Activated naive CD8-positive, alpha-beta T cell treated with anti-CD3 and anti-CD28 coated beads, Interleukin-2, amount 10 ng/mL, durations not matched to agents 7 days and 5 days (primary cell): ENCODE results near the gene METAP1D. TPM values are rescaled to one million over a fixed set of nuclear protein-coding genes. Genes with fewer than 3 reads are reported as not detected.
"Not testable (repeated sequence)": the region's sequence is repeated elsewhere in the genome, so short reads cannot be mapped to it uniquely, and the experiment has no call there.

Experiments
- ATAC-seq: fragments of 150-1000 bp; cut with Tn5 transposase; one replicate; pipeline ENCODE4 v1.10.0; 2021; ENCODE audit warnings: low read depth, moderate library complexity
- POLR2A ChIA-PET: fragments of 350-600 bp; sonication (Branson Sonifier 250); formaldehyde crosslinking; loops from one replicate; lab custom pipeline; 2021; ENCODE audit warnings: antibody characterized with exemption; lab: Charles Lee
- DNase-seq: peaks from one replicate; pipeline ENCODE4 v3.0.0; 2021
- H3K27ac Mint-ChIP-seq: one replicate; pipeline ENCODE4 v1.8.0; 2022; ENCODE audit warnings: mild to moderate bottlenecking, mixed read lengths
- H3K27me3 Mint-ChIP-seq: one replicate; pipeline ENCODE4 v1.8.0; 2022; ENCODE audit warnings: mild to moderate bottlenecking, moderate library complexity, mixed read lengths
- H3K36me3 Mint-ChIP-seq: one replicate; pipeline ENCODE4 v1.8.0; 2021; ENCODE audit warnings: mild to moderate bottlenecking, mixed read lengths
- H3K4me1 Mint-ChIP-seq: one replicate; pipeline ENCODE4 v1.8.0; 2021; ENCODE audit warnings: mixed read lengths
- H3K4me3 Mint-ChIP-seq: one replicate; pipeline ENCODE4 v1.8.0; 2022; ENCODE audit warnings: mild to moderate bottlenecking, moderate library complexity, mixed read lengths
- H3K9me3 Mint-ChIP-seq: one replicate; pipeline ENCODE4 v1.8.0; 2021; ENCODE audit warnings: mixed read lengths
- total RNA-seq, 2 experiments: library from RNA; stranded (reverse); gene quantifications; one replicate each; pipeline ENCODE4 v1.2.3, GENCODE V29; 2021

Gene METAP1D
- total RNA-seq, 2 experiments from 2014 or later, result 4.5 to 5.6 TPM

DNA sequence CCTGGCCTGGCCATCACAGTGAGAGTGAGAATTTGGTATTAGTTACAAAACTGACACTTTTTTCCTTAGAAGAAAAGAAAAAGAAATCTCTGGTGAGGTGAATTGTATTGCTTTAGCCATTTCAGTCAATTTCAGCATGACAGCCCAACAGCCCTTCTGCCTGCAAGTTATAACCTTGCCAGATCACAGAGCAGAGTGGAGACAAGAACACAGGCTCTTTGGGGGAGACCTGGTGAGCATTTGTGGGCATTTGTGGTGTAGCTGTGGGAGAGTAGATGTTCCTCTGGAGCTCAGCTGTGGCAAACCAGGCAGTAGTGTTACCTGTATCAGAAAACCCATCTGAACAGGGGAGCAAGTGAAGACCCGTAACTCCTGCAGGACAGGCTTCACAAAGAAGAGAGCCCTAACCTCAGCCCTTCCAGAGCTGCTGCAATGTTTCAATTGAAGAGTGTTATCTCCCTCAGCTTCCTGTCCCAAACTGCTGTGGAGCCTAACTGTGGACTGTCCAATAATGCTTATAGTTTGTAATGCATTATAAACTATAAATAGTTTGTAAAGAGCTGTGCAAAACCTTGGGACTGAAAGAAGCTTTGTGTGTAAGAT lies 62.8 kb downstream of the METAP1D start:
- no peak for ATAC-seq
- H3K27ac Mint-ChIP-seq, result no peak overlapping the region

DNA sequence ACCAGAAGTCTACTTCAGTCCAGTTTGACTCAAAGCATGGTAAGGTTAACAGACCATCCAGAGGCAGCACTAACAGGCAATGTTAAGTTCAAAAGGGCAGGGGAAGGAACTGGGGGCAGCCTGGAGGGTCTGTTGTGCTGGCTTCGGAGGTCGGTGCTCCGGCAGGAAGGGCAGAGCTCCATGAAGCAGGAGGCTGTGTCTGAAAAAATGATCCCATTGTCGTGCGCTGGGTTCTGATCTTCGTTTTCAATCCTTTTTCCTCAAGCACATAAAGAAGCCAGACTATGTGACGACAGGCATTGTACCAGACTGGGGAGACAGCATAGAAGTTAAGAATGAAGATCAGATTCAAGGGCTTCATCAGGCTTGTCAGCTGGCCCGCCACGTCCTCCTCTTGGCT lies 63.7 kb downstream of the METAP1D start:
- Mint-ChIP-seq H3K4me1 (peaks cover 11% of the 10 kb centered on the region), H3K4me3 (no peak overlapping the region), H3K27me3 (no peaks in the 10 kb centered on the region), H3K9me3 (no peaks in the 10 kb centered on the region), H3K27ac (no peak overlapping the region), H3K36me3 (no peaks in the 10 kb centered on the region)
- POLR2A ChIA-PET, result no interaction called here
- no peak for ATAC-seq
- no peak for DNase-seq

More for the DNA sequence above, 62.8 kb downstream of the METAP1D start:
- Mint-ChIP-seq H3K9me3 (no peaks in the 10 kb centered on the region), H3K36me3 (no peaks in the 10 kb centered on the region), H3K4me3 (no peak overlapping the region), H3K4me1 (peaks cover 9% of the 10 kb centered on the region), H3K27me3 (peaks cover 2% of the 10 kb centered on the region)
- DNase-seq, result no peak
- POLR2A ChIA-PET, result no interaction called here

DNA sequence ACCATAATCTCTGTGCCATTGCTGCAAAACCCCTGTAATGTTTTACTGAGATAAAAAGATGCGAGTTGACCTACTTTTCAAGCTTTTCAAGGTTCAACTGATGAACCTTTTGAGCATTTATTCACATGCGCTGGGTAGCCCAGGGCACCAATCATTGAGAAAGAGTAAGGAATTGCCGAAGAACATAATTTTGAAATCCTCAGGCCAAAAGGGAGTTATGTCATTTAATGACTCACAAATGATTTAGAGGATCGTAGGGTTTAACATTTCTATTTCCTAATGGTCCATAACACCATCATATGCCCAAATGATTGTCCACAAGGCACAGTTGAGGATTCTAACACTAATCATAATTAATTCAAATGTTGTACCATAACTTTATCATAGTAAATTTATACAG lies 65.4 kb downstream of the METAP1D start:
- peaks cover 11% of the 10 kb centered on the region for H3K27me3 Mint-ChIP-seq
- H3K4me3 Mint-ChIP-seq, result no peak overlapping the region
- POLR2A ChIA-PET, result no interaction called here
- H3K4me1 Mint-ChIP-seq, result peaks cover 11% of the 10 kb centered on the region
- no peaks in the 10 kb centered on the region for H3K9me3 Mint-ChIP-seq
- peaks cover 2% of the 10 kb centered on the region for H3K36me3 Mint-ChIP-seq
- ATAC-seq (no peak), DNase-seq (no peak)
- no peak overlapping the region for H3K27ac Mint-ChIP-seq

DNA sequence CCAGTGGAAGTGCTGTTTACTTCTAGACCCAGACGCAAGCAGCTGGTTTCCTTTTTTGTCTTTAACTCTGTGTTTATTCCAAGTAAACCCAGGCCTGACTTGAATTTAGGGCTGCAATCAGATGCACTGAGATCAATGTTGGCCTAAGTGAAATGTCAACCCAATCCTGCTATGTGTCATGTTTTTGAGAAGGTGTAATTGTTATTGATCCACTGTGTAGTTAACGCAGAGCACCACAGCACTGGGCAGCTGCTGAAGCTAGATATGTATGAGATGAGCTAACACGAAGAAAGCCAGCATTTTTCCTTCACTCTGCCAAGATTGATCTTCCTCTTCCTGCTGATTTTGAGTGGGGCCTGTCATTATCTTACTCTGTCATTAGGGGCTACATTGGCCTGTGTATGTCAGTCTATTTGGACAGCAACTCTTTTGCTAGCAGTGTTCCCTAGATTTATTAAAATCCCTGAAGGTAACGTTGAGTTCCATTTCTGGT lies 66.7 kb downstream of the METAP1D start:
- Mint-ChIP-seq H3K4me1 (peaks cover 11% of the 10 kb centered on the region), H3K27me3 (peaks cover 15% of the 10 kb centered on the region), H3K36me3 (peaks cover 2% of the 10 kb centered on the region), H3K9me3 (no peaks in the 10 kb centered on the region), H3K27ac (no peak overlapping the region), H3K4me3 (no peak overlapping the region)
- POLR2A ChIA-PET, result no interaction called here
- ATAC-seq (no peak), DNase-seq (no peak)

DNA sequence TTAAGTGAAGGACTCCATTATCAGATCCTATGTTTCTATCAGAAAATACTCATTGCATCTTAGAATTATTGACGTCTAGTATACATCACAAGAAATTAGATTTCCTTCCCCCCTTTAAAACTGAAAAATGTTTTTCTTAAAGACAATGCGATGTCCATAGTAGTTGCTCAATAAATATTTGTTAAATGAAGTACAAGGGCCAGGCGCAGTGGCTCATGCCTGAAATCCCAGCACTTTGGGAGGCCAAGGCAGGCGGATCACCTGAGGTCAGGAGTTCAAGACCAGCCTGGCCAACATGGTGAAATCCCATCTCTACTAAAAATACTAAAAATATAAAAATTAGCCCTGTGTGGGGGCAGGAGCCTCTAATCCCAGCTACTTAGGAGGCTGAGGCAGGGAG lies 68.2 kb downstream of the METAP1D start:
- H3K36me3 Mint-ChIP-seq, DNase-seq, H3K4me1 Mint-ChIP-seq, H3K4me3 Mint-ChIP-seq, ATAC-seq, H3K9me3 Mint-ChIP-seq, POLR2A ChIA-PET, H3K27ac Mint-ChIP-seq: not testable (repeated sequence)
- peaks cover 17% of the 10 kb centered on the region for H3K27me3 Mint-ChIP-seq

DNA sequence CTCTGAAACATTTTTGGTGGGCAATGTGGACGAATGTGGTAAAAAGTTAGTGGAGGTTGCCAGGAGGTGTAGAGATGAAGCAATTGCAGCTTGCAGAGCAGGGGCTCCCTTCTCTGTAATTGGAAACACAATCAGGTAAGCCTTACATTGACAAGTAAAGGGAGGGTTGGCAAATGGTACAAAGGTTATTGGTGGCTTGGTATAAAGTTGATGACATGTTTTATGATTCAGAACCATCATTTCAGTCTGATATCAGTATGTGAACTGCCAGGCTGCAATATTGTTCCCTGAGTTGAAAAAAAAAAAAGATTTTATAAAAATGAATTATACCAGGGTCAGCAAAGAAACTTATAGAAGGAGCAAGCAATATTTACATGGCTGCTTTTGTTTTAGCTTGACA lies 71.2 kb downstream of the METAP1D start:
- no peak overlapping the region for H3K4me3 Mint-ChIP-seq
- POLR2A ChIA-PET, result no interaction called here

DNA sequence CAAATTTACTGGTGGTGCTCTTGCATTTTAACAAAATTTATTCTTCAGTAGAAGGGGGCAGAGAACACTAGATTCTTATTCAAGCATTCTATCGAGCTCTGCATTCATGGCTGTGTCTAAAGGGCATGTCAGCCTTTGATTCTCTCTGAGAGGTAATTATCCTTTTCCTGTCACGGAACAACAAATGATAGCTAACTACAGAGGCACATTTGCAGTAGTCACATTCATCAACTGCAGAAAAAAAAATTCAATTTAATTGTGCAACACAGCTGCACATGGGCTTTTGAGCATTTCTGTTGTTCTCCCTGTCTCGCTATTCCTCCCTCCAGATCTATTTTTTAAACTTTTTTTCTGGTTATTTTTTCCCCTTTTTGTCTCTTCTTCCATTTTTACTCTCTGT lies 72.5 kb downstream of the METAP1D start:
- Mint-ChIP-seq H3K27ac (no peak overlapping the region), H3K4me1 (peaks cover 1% of the 10 kb centered on the region), H3K36me3 (peaks cover 2% of the 10 kb centered on the region), H3K27me3 (peaks cover 33% of the 10 kb centered on the region), H3K4me3 (no peak overlapping the region), H3K9me3 (no peaks in the 10 kb centered on the region)
- DNase-seq, result no peak
- ATAC-seq, result no peak
- POLR2A ChIA-PET, result no interaction called here

More for the DNA sequence above, 71.2 kb downstream of the METAP1D start:
- peaks cover 5% of the 10 kb centered on the region for H3K4me1 Mint-ChIP-seq
- H3K27ac Mint-ChIP-seq, result no peak overlapping the region
- peaks cover 2% of the 10 kb centered on the region for H3K36me3 Mint-ChIP-seq
- no peaks in the 10 kb centered on the region for H3K9me3 Mint-ChIP-seq
- no peak for ATAC-seq
- no peak for DNase-seq
- H3K27me3 Mint-ChIP-seq, result peaks cover 29% of the 10 kb centered on the region

DNA sequence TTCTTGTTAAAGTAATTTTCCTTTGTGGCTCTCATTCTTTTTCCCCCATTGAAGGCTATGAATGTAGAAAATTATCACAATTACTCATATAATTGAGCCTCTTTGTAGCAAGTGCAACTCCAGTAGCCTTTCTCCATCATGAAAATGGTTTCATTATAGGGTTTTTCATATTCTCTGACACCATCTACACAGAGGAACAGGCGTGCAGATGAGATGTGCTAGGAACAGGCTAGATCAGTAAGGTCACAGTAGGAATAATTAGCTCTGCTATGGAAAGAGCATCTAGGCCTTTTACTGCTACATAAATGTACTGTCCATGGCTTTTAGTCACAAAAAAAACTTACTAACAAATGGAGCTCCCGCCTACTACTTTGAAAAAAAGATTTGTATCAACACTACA lies 73.0 kb downstream of the METAP1D start:
- ATAC-seq (no peak), DNase-seq (no peak)
- Mint-ChIP-seq H3K27ac (no peak overlapping the region), H3K9me3 (no peaks in the 10 kb centered on the region), H3K4me3 (no peak overlapping the region), H3K27me3 (peaks cover 33% of the 10 kb centered on the region), H3K4me1 (no peaks in the 10 kb centered on the region), H3K36me3 (peaks cover 2% of the 10 kb centered on the region)
- POLR2A ChIA-PET, result no interaction called here

DNA sequence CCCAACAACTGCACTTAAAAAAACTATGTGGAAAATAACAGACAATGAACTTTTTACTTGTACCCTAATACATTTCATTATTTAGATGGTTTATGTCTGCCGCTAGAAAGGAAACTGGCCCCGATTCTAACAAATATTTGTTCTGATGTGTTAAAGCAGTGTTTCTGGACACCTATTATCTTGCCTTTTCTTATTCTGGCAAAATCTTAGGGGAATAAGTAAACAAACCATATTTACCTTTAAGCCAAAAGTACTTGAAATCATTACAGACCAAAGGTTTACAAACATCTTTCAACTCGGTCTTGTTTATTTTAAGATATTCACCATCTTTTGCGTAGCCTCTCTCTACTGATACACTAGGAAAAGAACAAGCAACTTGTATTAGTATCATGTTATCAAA lies 73.8 kb downstream of the METAP1D start:
- DNase-seq (no peak), ATAC-seq (no peak)
- Mint-ChIP-seq H3K4me3 (no peak overlapping the region), H3K4me1 (no peaks in the 10 kb centered on the region), H3K9me3 (no peaks in the 10 kb centered on the region), H3K36me3 (peaks cover 2% of the 10 kb centered on the region), H3K27me3 (peaks cover 41% of the 10 kb centered on the region), H3K27ac (no peak overlapping the region)
- POLR2A ChIA-PET, result no interaction called here

DNA sequence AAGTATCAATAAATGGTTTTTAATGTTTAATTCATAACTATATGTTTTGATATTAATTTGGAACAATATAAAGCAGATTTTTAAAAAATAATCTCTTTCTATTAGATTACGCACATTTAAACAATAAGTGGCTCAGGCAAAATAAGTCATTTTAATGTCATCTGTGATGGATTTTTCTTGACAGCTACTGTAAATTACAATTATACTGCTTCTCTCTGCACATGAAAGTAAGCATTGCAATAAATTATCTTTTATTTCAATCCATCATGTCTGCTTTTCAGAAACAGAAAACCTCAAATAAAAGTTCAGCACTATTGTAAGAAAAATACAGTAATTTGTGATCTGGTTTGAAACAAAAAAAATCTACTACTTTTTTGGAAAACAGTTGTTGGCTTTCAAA lies 74.5 kb downstream of the METAP1D start:
- H3K4me1 Mint-ChIP-seq, result no peaks in the 10 kb centered on the region
- H3K4me3 Mint-ChIP-seq, result no peak overlapping the region
- no peak overlapping the region for H3K27ac Mint-ChIP-seq
- no peaks in the 10 kb centered on the region for H3K36me3 Mint-ChIP-seq
- H3K9me3 Mint-ChIP-seq, result no peaks in the 10 kb centered on the region
- ATAC-seq (no peak), DNase-seq (no peak)
- H3K27me3 Mint-ChIP-seq, result peaks cover 45% of the 10 kb centered on the region
- POLR2A ChIA-PET, result no interaction called here

DNA sequence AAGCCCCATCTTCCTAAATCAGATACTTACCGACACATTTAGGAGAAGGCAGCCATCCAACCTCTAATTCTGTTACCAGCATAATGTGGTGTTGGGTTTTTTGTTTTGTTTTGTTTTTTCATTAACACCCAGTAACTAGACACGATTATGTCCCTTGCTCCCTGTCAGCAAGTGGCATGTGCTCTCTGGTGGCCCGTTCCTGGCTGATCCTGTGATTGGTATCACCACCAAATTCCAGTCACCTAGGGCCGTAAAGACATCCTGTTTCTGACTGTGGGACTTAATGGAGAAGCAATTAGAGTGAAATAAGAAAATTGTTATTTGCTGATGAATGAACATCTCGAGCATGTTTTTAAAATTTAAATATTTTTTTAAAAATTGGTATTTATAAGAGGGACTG lies 79.7 kb downstream of the METAP1D start:
- Mint-ChIP-seq H3K4me1 (peaks cover 20% of the 10 kb centered on the region), H3K27me3 (peaks cover 82% of the 10 kb centered on the region), H3K9me3 (no peaks in the 10 kb centered on the region), H3K36me3 (peaks cover 3% of the 10 kb centered on the region), H3K27ac (no peak overlapping the region), H3K4me3 (no peak overlapping the region)
- ATAC-seq (no peak), DNase-seq (no peak)
- POLR2A ChIA-PET, result no interaction called here

DNA sequence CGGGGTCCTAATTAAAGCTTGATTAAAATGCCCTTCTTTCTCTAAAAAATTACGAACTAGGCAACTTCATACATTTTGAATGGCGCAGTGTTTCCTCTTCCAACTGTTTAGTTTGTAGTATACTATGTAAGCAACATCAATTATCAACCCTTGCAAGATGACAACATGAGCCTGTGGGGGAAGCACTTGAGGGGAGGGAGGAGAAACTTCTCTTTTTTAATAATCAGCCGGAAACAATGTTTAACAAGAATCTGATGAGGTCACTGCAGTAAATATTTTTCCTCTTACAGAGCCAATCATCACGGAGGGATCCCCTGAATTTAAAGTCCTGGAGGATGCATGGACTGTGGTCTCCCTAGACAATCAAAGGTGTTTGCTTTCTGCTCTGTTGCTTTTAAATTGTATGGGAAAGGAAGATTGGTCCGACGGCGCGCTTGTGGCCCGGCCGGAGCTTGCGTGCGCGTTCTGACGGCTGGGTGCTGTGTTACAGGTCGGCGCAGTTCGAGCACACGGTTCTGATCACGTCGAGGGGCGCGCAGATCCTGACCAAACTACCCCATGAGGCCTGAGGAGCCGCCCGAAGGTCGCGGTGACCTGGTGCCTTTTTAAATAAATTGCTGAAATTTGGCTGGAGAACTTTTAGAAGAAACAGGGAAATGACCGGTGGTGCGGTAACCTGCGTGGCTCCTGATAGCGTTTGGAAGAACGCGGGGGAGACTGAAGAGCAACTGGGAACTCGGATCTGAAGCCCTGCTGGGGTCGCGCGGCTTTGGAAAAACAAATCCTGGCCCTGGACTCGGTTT lies 80.3 kb downstream of the METAP1D start:
- ATAC-seq, result no peak
- POLR2A ChIA-PET, result no interaction called here
- peaks cover 25% of the 10 kb centered on the region for H3K4me1 Mint-ChIP-seq
- H3K36me3 Mint-ChIP-seq, result peaks cover 3% of the 10 kb centered on the region
- peak overlapping the region; percentile 15 for H3K27ac Mint-ChIP-seq
- peaks cover 85% of the 10 kb centered on the region for H3K27me3 Mint-ChIP-seq
- no peak for DNase-seq
- no peaks in the 10 kb centered on the region for H3K9me3 Mint-ChIP-seq
- H3K4me3 Mint-ChIP-seq, result peak overlapping the region; percentile 5

DNA sequence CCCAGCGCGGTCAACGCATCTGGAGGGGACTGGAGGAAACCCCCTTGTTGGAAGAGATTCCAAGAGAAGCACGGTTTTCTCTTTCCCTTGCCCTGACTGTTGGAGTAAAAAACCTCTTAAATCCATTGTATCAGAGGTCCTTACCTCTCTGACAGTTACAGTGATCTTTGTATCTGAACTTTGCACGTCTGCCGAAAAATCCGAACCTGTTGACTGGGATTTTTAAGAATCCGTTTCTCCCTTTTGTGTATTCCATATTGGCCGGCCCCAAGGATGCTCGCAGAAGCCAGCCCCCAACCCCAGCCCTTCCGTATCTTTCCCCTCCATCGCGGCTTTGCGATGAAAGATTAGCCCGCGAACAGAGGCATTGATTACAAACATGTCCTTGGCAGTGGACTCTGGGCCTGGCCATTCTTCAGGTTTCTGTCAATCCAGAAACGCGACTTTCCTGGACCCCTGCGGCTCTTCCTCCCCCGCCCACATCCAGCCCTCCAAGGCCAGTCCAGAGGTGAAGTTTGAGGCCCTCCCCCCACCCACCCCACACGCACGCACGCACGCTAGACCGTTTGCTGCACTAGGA lies 81.0 kb downstream of the METAP1D start:
- ATAC-seq (no peak), DNase-seq (no peak)
- Mint-ChIP-seq H3K9me3 (no peaks in the 10 kb centered on the region), H3K27me3 (peaks cover 84% of the 10 kb centered on the region), H3K4me1 (peaks cover 31% of the 10 kb centered on the region), H3K27ac (no peak overlapping the region), H3K36me3 (peaks cover 4% of the 10 kb centered on the region), H3K4me3 (no peak overlapping the region)
- POLR2A ChIA-PET, result no interaction called here
